GM21737 (cell line): ENCODE data around the gene DGKQ.
"Not testable (repeated sequence)": the region's sequence is repeated elsewhere in the genome, so short reads cannot be mapped to it uniquely, and the experiment has no call there.

ENCODE experiments used
- ATAC-seq: cut with Tn5 transposase; IDR thresholded peaks from one replicate; pipeline ENCODE4 v1.9.1; 2021; ENCODE audit warnings: mild to moderate bottlenecking, moderate library complexity; ENCODE audit not compliant: unreplicated experiment

Gene DGKQ

DNA sequence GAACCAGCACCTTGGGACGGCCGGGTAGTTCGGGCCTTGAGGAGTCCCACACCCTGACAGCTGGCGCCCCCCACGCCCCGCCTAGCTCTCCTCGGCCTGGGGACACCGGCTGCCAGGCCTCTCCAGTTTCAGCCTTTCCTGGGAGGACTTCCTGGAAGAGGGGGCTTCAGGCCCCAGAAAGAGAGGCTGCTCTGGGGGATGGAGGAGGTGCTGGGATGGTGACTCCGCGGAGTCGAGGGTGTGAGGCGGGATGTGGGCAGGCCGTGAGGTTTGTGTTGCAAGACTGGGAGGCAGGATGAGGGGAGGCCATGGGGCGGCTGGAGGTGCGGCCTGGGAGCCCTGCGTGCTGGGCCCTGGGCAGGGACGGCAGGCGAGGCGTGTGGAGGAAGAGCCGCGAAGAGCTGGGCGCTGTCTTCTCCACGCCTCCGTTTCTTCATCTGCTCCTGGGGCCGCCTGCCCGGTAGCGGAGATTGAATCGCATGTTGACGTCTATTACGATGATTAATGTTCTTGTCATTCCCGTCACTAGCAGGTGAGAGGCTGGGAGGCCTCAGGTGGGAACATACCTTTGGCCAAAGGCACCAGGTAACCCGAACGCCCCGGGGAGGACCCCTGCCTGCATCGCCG is 37.1 kb upstream of the DGKQ start:
- peak; percentile 11 for ATAC-seq

DNA sequence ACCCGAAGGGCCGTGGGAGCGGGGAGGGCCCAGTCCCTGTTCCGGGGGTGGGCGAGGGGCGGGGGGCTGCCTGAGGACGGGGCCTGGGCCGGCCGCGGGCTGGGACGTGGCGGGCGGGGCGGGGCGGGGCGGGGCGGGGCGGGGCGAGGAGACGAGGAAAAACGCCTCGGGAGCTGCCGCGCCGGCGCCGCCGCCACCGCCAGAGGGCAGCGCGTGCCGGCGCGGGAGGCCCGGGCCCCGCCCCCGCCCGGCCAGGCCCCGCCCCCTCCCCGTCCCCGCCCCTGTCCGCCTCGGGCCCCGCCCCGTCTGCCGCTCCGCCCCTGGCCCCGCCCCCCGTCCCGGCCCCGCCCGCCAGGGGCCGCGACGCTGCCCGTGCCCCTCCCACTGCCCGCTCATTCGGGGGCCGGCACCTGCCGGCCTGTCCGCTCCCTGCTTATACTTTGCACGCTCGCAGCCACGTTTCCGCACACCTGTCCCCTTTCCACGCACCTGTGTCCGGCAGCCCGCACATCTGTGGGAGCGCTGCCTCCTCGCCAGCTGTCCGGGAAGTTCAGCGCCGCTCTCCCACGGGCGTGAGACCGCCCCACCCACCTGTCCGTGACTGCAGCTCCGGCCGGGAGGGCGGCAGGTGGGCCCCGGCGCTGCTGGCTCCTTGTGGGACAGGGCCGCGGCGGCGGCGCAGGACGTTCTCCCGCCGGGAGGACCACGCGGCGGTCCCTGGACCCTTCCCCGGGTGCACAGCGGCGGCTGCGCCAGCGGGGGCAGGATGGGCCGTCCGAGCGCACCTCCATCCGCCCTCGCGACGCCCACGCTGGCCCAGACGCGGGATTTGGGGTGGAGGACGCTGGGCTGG is 36.4 kb upstream of the DGKQ start:
- peak; percentile 39 for ATAC-seq

GRCh38 chr4:1008840-1009541 is 35.6 kb upstream of the DGKQ start:
- ATAC-seq = peak; percentile 7

- no peak for ATAC-seq
Observed at GRCh38 chr4:1006856-1007255, 33.5 kb upstream of the DGKQ start.

- ATAC-seq = no peak
Observed at GRCh38 chr4:1004557-1005485, 31.5 kb upstream of the DGKQ start.

- no peak for ATAC-seq
Observed at GRCh38 chr4:1004071-1004418, 30.7 kb upstream of the DGKQ start.

DNA sequence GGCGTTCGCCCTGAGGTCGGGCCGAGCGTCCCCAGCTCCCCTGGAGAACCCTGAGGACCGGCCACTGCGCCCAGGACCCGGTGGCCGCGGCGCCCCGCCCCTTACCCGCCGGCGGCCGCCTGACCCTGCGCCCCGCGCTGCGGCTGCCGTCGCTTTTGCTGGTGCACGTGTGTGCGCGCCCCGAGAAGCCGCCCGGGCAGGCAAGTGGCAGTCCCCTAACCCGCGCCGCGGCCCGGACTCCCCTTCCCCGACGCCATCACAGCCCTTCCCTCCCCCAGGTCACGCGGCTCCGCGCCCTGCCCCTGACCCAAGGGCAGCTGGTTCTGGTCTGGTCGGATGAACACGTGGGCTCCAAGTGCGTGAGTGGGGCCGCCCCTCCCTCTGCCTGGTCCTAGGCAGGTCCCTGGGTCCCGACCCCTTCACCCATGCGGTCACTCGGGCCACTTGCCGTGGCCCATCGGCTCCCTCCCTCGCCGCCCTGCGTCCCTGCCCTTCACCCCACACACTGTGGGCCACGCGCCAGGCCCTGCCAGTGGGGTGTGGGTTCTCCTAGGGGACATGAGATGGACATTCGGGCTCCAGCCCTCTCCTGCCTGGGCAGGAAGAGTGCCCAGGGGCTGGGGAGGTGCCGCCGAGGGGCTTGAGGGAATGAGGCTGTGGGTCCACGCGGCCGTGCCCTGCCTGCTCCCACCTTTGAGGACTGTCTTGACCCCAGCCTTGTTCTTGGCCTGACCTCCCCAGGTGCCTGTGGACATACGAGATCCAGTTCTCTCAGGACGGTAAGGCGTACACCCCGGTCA is 30.1 kb upstream of the DGKQ start:
- no peak for ATAC-seq

DNA sequence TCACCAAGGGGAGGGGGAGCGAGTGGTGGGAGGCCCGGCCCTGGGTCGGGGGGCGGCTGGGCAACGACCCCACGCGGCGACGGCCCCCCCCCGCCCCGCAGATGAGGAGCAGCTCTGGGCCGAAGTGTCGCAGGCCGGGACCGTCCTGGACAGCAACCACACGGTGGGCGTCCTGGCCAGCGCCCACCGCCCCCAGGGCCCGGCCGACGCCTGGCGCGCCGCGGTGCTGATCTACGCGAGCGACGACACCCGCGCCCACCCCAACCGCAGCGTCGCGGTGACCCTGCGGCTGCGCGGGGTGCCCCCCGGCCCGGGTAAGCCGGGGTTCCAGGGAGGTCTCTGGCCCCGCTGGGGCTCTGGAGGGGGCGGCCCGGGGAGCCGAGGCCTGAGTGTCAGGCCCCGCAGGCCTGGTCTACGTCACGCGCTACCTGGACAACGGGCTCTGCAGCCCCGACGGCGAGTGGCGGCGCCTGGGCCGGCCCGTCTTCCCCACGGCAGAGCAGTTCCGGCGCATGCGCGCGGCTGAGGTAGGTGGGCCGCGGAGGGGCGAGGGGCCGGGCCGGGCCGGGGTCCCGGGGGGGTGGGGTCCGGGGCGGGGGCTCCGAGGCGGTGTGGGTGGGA is 29.4 kb upstream of the DGKQ start:
- ATAC-seq = no peak

- no peak for ATAC-seq
Observed at GRCh38 chr4:1002131-1002630, 28.8 kb upstream of the DGKQ start.

DNA sequence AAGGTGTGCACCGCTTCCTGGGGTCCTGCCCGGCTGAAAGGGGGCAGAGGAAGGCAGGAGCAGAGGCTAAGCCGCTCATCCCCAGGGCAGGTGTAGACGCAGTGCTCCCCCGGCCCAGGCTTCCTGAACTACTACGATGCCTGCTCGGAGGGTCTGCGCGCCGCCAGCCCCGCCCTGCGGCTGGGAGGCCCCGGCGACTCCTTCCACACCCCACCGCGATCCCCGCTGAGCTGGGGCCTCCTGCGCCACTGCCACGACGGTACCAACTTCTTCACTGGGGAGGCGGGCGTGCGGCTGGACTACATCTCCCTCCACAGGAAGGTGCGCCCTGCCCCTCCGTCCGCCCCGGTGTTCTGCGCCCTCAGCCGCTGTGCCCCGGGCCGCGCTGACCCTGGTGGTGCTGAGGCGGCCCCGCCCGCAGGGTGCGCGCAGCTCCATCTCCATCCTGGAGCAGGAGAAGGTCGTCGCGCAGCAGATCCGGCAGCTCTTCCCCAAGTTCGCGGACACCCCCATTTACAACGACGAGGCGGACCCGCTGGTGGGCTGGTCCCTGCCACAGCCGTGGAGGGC is 28.3 kb upstream of the DGKQ start:
- no peak for ATAC-seq

DNA sequence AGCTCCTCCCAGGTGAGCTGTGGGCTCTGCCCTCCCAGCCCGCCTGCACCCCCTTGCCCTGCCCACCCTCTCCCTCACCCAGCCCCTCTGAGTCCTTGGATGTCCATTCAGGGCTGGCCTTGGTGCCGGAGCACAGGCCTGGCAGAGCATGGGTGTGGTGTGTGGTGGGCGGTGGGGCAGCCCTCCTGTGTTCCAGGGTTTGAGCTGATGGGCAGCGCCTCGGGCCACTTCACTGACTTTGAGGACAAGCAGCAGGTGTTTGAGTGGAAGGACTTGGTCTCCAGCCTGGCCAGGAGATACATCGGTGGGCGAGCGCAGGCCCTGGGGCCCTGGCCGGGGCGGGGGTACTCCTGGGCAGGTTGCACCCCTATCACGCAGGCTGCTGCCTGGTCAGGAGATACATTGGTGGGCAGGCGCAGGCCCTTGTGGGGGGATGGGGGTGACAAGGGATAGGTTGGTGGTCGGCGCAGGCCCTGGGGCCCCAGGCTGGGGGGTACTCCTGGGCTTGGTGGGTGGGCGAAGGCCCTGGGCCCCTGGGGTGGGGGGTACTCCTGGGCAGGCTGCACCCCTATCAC is 27.4 kb upstream of the DGKQ start:
- ATAC-seq = no peak

DNA sequence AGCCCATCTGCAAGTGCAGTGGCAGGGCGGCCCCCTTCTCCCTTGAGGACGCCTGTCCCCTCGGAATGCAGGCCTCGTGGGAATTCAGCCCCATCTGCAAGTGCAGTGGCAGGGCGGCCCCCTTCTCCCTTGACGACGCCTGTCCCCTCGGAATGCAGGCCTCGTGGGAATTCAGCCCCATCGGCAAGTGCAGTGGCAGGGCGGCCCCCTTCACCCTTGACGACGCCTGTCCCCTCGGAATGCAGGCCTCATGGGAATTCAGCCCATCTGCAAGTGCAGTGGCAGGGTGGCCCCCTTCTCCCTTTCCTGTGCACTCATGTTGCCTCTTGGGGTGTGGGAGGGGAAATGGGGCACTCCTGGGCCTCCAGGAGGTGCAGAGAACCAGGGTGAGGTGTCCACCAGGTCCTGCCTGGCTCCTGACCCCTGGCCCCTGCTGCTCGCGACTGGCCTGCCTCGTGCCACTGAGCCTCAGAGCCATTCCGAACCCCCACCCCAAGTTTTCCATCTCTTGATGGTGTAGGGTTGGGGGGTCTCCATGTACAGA is 26.6 kb upstream of the DGKQ start:
- ATAC-seq = no peak

DNA sequence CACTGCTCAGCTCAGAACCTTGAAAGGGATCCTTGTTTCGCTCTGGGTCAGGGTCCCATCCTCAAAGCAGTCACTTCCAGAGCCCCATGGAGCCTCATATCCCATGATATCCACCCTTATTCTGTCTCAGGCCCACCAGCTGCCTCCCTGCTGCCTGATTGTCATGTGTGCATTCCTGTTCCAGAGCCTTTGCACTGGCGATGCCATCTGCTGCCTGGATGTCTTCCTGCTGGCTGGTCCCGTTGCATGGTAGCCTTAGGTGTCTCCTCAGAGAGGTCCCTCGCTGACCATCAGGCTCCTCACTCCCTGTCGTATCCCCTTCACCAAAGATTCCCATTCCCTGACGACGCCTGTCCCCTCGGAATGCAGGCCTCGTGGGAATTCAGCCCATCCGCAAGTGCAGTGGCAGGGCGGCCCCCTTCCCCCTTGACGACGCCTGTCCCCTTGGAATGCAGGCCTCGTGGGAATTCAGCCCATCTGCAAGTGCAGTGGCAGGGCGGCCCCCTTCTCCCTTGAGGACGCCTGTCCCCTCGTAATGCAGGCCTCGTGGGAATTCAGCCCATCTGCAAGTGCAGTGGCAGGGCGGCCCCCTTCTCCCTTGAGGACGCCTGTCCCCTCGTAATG is 26.0 kb upstream of the DGKQ start:
- not testable (repeated sequence) for ATAC-seq

DNA sequence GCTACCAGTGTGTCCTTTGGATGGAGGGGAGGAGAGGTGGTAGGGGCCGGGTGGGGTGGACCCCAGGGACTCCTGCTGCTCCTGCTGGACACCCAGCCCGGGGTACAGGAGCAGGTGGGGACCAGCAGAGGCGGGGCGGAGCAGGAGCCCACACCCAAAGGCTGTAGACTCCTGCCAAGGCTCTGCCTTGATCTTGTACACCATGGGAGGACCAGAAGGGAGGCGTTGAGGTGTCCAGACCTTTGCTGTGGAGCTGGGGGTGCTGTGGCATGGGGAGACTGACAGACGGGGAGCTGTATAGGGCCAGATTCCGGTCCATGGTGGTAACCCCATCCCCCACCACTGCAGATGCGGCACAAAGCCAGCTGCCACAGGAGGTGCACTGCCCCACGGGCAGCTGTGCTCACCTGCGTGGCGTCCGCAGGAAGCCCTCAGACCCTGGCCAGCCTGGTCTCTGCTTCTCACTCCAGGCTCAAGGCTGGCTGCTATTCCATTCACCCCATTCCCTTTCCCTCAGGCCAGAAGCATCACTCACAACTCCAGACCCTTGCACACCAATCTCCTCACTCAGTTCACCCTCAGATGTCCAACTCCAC is 24.8 kb upstream of the DGKQ start:
- ATAC-seq = no peak

DNA sequence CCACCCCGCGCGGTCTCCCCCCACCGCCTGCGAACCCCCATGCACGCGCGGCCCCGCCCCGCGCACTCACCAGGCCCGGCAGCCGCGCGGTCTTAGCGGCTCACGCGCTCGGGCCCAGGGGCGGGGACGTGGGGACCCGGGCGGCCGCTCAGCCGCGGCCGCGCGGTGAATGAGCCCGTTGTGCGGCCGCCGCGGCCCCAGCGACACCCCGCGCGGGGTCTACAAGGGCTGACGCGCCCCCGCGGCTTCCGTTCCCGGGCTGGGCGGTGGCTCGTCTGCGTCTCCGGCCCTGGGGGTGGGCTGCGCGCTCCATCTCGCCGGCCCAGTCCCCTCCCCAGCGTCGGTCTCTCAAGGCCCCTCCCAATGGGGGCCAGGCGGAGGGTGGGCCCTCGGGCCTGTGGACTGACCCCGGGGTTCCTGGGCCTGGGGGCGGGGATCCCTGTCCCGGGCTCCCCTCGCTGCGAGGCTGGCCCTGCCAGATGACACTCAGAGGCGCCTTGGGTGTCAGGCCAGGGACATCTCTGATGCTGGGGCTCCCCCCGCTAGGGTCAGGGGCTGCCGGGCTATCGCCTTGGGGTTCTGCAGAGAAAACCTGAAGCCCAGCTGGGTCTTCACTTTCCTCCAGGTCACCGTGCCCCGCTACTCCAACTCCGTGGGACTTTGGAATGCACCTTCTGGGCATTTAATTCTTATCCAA is 24.2 kb upstream of the DGKQ start:
- no peak for ATAC-seq

DNA sequence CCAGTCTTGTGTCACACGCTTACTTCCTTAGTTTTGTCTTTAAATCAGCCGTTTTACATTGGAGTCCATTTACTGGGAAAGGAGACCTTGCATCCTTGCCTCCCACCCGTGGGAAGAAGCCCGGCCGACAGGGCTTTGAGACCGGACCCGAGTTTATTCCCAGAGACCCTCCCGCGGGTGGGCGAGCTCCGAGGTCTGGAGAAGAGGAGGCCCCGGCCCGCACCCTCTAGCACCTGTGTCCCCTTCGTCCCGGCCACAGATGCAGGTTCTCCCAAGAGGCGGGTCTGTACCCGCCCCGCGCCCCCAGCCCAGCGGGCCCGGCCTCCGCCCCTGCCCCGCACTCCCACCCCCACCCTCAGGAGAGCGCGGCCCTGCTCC is 23.6 kb upstream of the DGKQ start:
- no peak for ATAC-seq
